Measurements from ENCODE around the gene SH3BGR.
"Not testable (repeated sequence)": the region's sequence is repeated elsewhere in the genome, so short reads cannot be mapped to it uniquely, and the experiment has no call there.

SH3BGR gene

GRCh38 chr21:39451332-39452206, at the start of gene SH3BGR:
Gene SH3BGR (plus strand): TSS chr21:39451970. CDS start chr21:39452097, 127 bp downstream.
- DNase-seq = no peak

GRCh38 chr21:39406065-39406464, 45.7 kb upstream of the SH3BGR start:
- DNase-seq = no peak

GRCh38 chr21:39419204-39419603, 32.6 kb upstream of the SH3BGR start:
- DNase-seq = not testable (repeated sequence)

- DNase-seq = no peak
Measured at GRCh38 chr21:39422527-39423241, 29.1 kb upstream of the SH3BGR start.

- DNase-seq = no peak
Measured at GRCh38 chr21:39429445-39429844, 22.3 kb upstream of the SH3BGR start.

GRCh38 chr21:39430016-39430415, 21.8 kb upstream of the SH3BGR start:
- no peak for DNase-seq

- no peak for DNase-seq
Measured at GRCh38 chr21:39430457-39430856, 21.3 kb upstream of the SH3BGR start.

- no peak for DNase-seq
Measured at GRCh38 chr21:39430954-39431353, 20.8 kb upstream of the SH3BGR start.

- no peak for DNase-seq
Measured at GRCh38 chr21:39434950-39435349, 16.8 kb upstream of the SH3BGR start.

GRCh38 chr21:39439232-39439631, 12.5 kb upstream of the SH3BGR start:
- no peak for DNase-seq

GRCh38 chr21:39441502-39442475, 10.0 kb upstream of the SH3BGR start:
- peak in 1 of 2 experiments; percentile 30 for DNase-seq

- DNase-seq = no peak
Measured at GRCh38 chr21:39444421-39445180, 7.2 kb upstream of the SH3BGR start.

- peak; percentile 54 to 86 for DNase-seq
Measured at GRCh38 chr21:39445321-39446269, 6.2 kb upstream of the SH3BGR start, which contains the start of gene LCA5L. Gene LCA5L (minus strand): TSS chr21:39445778. CDS start chr21:39428493, 17,285 bp downstream.

GRCh38 chr21:39447264-39447663, 4.5 kb upstream of the SH3BGR start:
- no peak for DNase-seq

GRCh38 chr21:39452207-39452969, 618 bp downstream of the SH3BGR start:
- DNase-seq = no peak

- no peak for DNase-seq
Measured at GRCh38 chr21:39452970-39453342, 1.2 kb downstream of the SH3BGR start.

GRCh38 chr21:39453571-39454179, 1.9 kb downstream of the SH3BGR start:
- no peak for DNase-seq

GRCh38 chr21:39454949-39455668, 3.3 kb downstream of the SH3BGR start:
- DNase-seq = no peak

- DNase-seq = no peak
Measured at GRCh38 chr21:39456665-39457064, 4.9 kb downstream of the SH3BGR start.
